HG03378 (cell line): ENCODE data around the gene LAMB1.
"Not testable (repeated sequence)": the region's sequence is repeated elsewhere in the genome, so short reads cannot be mapped to it uniquely, and the experiment has no call there.

Experiments
- ATAC-seq: cut with Tn5 transposase; IDR thresholded peaks from one replicate; pipeline ENCODE4 v1.9.1; 2021; ENCODE audit warnings: mild to moderate bottlenecking, moderate library complexity; ENCODE audit not compliant: unreplicated experiment

Gene LAMB1

GRCh38 chr7:108002726-108003598 lies at the start of gene LAMB1:
Gene LAMB1 (minus strand): TSS chr7:108003161. CDS start chr7:108002885, 276 bp downstream.
- ATAC-seq, result no peak

GRCh38 chr7:108051454-108051853 lies 48.5 kb upstream of the LAMB1 start:
- ATAC-seq, result no peak

GRCh38 chr7:108049962-108050361 lies 47.0 kb upstream of the LAMB1 start:
- ATAC-seq, result no peak

GRCh38 chr7:108048422-108048821 lies 45.5 kb upstream of the LAMB1 start:
- no peak for ATAC-seq

GRCh38 chr7:108046952-108047506 lies 44.1 kb upstream of the LAMB1 start:
- no peak for ATAC-seq

- ATAC-seq, result no peak
Observed at GRCh38 chr7:108045669-108046068, 42.7 kb upstream of the LAMB1 start.

GRCh38 chr7:108045154-108045553 lies 42.2 kb upstream of the LAMB1 start:
- ATAC-seq, result no peak

- no peak for ATAC-seq
Observed at GRCh38 chr7:108044345-108044744, 41.4 kb upstream of the LAMB1 start.

GRCh38 chr7:108038986-108039385 lies 36.0 kb upstream of the LAMB1 start:
- ATAC-seq, result no peak

- no peak for ATAC-seq
Observed at GRCh38 chr7:108037741-108038140, 34.8 kb upstream of the LAMB1 start.

GRCh38 chr7:108037140-108037539 lies 34.2 kb upstream of the LAMB1 start:
- ATAC-seq, result no peak

GRCh38 chr7:108034586-108034985 lies 31.6 kb upstream of the LAMB1 start:
- ATAC-seq, result no peak

- no peak for ATAC-seq
Observed at GRCh38 chr7:108033776-108034497, 31.0 kb upstream of the LAMB1 start.

GRCh38 chr7:108033309-108033708 lies 30.3 kb upstream of the LAMB1 start:
- not testable (repeated sequence) for ATAC-seq

GRCh38 chr7:108030516-108030915 lies 27.6 kb upstream of the LAMB1 start:
- no peak for ATAC-seq

GRCh38 chr7:108029034-108029433 lies 26.1 kb upstream of the LAMB1 start:
- ATAC-seq, result no peak

GRCh38 chr7:108028111-108028510 lies 25.1 kb upstream of the LAMB1 start:
- ATAC-seq, result no peak

- ATAC-seq, result no peak
Observed at GRCh38 chr7:108027239-108027638, 24.3 kb upstream of the LAMB1 start.

GRCh38 chr7:108026647-108027046 lies 23.7 kb upstream of the LAMB1 start:
- ATAC-seq, result no peak

- ATAC-seq, result no peak
Observed at GRCh38 chr7:108026116-108026515, 23.2 kb upstream of the LAMB1 start.

GRCh38 chr7:108024538-108024937 lies 21.6 kb upstream of the LAMB1 start:
- no peak for ATAC-seq

GRCh38 chr7:108020585-108020984 lies 17.6 kb upstream of the LAMB1 start:
- no peak for ATAC-seq
